ENCODE measurements around the gene ALDOB. TPM values are rescaled to one million over a fixed set of nuclear protein-coding genes. Genes with fewer than 3 reads are reported as not detected.

Gene ALDOB
- total RNA-seq, 2 donors from 2014 or later: 3.4 to 33.1 TPM

DNA sequence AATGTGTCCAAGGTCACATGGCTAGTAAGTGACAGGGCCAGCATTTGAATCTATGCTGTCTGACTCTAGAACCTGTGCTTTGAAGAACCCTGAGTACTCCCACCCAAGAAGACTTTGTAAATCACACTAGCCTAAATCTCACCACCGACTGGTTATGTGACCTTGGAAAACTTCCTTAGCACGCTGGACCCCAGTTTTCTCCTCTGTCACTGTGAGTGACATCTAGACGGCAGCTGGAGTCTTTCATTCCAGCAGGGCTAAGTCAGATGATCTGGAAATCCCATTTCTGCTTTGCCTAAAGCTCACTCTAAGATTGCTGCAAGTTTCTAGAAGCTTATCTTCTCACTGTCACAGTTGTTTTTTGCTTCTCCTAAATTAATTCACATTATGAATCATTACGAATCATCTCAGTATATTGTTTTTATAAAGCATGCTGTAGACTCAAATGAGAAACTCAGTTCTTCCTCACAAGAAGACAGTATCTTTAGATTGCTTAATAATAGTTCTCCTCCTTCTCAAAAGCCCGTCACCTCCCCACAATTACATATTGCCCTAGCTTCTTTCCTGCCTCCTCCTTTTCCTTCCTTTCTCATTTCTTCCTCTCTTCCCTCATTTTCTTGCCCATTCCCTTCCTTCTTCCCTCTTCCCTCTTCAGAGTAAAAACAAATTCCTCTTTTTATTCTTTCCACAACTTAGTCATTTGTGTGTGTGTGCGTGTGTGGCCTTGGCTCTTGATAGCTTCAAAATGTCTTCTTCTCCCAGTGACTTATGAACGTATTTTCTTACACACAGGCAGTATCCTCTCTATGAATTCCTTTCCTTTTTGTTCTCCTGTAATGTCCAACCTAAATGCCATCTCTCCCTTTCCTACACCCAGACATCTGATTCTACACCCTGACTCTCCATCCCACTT, 16.8 kb downstream of the ALDOB start:
- intact Hi-C loops (cut with DNase I): no loop called here
- H3K27ac ChIP-seq: no peak overlapping the region

DNA sequence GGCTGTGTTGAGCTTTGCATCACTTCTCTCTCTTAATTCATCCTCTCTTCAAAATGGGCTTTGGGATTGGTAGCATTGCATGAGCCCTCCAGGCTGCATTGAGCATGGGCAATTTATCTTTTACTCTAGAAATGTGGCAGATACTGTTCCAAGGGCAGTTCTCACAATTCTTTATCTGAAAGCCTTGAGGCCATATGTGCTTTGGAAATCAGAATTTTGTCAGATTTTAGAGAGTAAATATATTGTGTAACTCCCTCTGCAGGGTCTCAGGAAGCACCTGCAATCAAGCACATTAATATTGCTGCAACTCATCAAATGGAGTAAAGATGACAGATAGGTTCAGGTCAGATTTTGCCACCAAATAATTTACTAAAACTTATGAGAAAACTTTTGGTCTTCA, 17.6 kb downstream of the ALDOB start:
- no peak for DNase-seq
- Histone ChIP-seq H3K9ac (ENCODE audit: low read depth in 2 of 2, low read length in 2 of 2) (no peak overlapping the region), H3K4me1 (no peaks in the 10 kb centered on the region), H3K27ac (no peak overlapping the region), H3K27me3 (no peaks in the 10 kb centered on the region), H3K4me3 (no peak overlapping the region), H3K36me3 (no peaks in the 10 kb centered on the region), H3K9me3 (no peaks in the 10 kb centered on the region)
- TF ChIP-seq, protein P1, sequence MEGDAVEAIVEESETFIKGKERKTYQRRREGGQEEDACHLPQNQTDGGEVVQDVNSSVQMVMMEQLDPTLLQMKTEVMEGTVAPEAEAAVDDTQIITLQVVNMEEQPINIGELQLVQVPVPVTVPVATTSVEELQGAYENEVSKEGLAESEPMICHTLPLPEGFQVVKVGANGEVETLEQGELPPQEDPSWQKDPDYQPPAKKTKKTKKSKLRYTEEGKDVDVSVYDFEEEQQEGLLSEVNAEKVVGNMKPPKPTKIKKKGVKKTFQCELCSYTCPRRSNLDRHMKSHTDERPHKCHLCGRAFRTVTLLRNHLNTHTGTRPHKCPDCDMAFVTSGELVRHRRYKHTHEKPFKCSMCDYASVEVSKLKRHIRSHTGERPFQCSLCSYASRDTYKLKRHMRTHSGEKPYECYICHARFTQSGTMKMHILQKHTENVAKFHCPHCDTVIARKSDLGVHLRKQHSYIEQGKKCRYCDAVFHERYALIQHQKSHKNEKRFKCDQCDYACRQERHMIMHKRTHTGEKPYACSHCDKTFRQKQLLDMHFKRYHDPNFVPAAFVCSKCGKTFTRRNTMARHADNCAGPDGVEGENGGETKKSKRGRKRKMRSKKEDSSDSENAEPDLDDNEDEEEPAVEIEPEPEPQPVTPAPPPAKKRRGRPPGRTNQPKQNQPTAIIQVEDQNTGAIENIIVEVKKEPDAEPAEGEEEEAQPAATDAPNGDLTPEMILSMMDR (IDR thresholded peaks at IDR 0.05): no peak
- intact Hi-C loops (cut with DNase I): no loop called here

More for the DNA sequence above, 16.8 kb downstream of the ALDOB start:
- TF ChIP-seq, protein P1 (IDR thresholded peaks at IDR 0.05): no peak
- H3K9ac ChIP-seq (ENCODE audit: low read depth in 2 of 2, low read length in 2 of 2): no peak overlapping the region
- no peak overlapping the region for H3K4me3 ChIP-seq
- no peaks in the 10 kb centered on the region for H3K36me3 ChIP-seq
- DNase-seq: no peak
- no peaks in the 10 kb centered on the region for H3K9me3 ChIP-seq
- no peaks in the 10 kb centered on the region for H3K27me3 ChIP-seq
- H3K4me1 ChIP-seq: no peaks in the 10 kb centered on the region

DNA sequence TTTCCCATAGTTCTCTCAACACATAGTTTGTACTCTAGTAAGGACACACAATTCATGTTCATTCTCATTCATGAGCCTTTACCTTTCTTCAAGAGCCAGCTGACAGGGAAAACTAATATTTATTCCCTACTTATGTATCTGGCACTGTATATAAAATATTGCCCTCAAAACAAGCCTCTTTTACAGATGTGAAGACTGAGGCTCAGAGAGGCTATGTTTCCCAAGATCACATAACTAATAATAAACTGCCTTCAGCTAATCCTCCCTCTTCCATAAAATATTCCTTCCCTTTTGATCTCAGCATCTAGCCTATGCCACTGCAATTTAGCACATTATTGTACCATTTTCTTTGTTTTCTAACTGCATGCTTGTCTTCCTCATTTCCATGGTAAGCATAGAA, 18.2 kb downstream of the ALDOB start:
- no peak for DNase-seq
- TF ChIP-seq, protein P1 (IDR thresholded peaks at IDR 0.05): no peak
- no peaks in the 10 kb centered on the region for H3K36me3 ChIP-seq
- no peak overlapping the region for H3K27ac ChIP-seq
- intact Hi-C loops (cut with DNase I): no loop called here
- H3K4me1 ChIP-seq: no peaks in the 10 kb centered on the region
- H3K4me3 ChIP-seq: no peak overlapping the region
- peaks cover 4% of the 10 kb centered on the region for H3K9me3 ChIP-seq
- no peak overlapping the region for H3K9ac ChIP-seq (ENCODE audit: low read depth in 2 of 2, low read length in 2 of 2)
- H3K27me3 ChIP-seq: no peaks in the 10 kb centered on the region

DNA sequence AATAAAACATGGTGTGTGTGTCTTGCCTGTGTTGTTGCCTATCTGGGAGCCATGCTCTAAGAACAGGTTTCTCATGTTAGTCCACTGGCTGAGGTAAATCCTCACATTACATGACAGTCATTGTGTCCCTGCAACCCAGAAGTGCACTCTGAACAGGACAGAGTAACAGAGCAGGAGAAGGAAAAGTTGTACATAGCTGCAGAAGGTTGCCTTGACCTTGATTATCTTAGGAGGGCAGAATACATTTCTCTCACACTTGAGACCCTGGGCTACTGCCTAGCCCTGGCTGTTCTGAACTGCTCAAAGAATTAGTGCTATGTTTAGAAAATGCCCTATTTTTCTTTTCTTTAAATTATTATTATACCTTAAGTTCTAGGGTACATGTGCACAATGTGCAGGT, 20.0 kb downstream of the ALDOB start:
- Histone ChIP-seq H3K36me3 (no peaks in the 10 kb centered on the region), H3K27ac (no peak overlapping the region), H3K9me3 (peaks cover 6% of the 10 kb centered on the region), H3K4me3 (no peak overlapping the region), H3K9ac (ENCODE audit: low read depth in 2 of 2, low read length in 2 of 2) (no peak overlapping the region), H3K27me3 (no peaks in the 10 kb centered on the region), H3K4me1 (no peaks in the 10 kb centered on the region)
- DNase-seq: no peak
- intact Hi-C loops (cut with DNase I): no loop called here
- TF ChIP-seq, protein P1 (IDR thresholded peaks at IDR 0.05): no peak

DNA sequence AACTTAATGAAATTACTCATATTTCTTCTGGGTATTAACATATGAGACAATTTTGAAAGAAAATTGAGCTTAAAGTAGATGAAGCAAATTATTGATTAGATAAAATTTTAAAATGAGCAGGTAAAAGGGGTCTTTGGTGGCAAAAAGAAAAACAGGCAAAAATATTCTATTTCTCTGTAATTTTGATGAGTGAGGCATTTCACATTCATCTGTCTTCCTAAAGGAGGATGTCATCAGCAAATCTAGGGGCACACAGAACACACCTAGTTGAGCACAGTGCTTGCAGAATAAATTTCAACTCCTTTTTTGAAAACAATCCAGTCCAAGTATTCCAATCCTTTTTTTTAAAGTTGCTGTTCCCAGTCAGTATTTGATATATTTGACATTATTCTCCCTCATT, 20.7 kb downstream of the ALDOB start:
- H3K4me1 ChIP-seq: no peaks in the 10 kb centered on the region
- TF ChIP-seq, protein P1 (IDR thresholded peaks at IDR 0.05): no peak
- no peaks in the 10 kb centered on the region for H3K36me3 ChIP-seq
- H3K9me3 ChIP-seq: peaks cover 6% of the 10 kb centered on the region
- no peak for DNase-seq
- no peaks in the 10 kb centered on the region for H3K27me3 ChIP-seq
- intact Hi-C loops (cut with DNase I): no loop called here
- no peak overlapping the region for H3K9ac ChIP-seq (ENCODE audit: low read depth in 2 of 2, low read length in 2 of 2)
- H3K27ac ChIP-seq: no peak overlapping the region
- H3K4me3 ChIP-seq: no peak overlapping the region

Measured in colonic mucosa (tissue), 4 donors.